Thyroid gland (tissue), 4 donors: Measurements from ENCODE around the gene RAD18. TPM values are rescaled to one million over a fixed set of nuclear protein-coding genes. Genes with fewer than 3 reads are reported as not detected.
A peak's percentile ranks its signal among the peaks of the same experiment; 100 is the strongest.

Source experiments
- DNase-seq, 2 donors: peaks; one replicate each; pipeline ENCODE4 v3.0.0-alpha.2; 2019
- H3K27ac ChIP-seq, 3 donors: fragments of 200-600 bp; sonication (generic); 1 replicate in 2 of 3; 2 replicates in 1 of 3; pipeline ENCODE4 v1.5.1; 2016 to 2019; ENCODE audit warnings: mild to moderate bottlenecking in 1 of 3, moderate library complexity in 1 of 3
- H3K27me3 ChIP-seq: fragments of 200-600 bp; sonication (generic); one replicate; pipeline ENCODE4 v1.5.1; 2019
- H3K36me3 ChIP-seq, 2 donors: fragments of 200-600 bp; sonication (generic); one replicate each; pipeline ENCODE4 v1.5.1; 2016 to 2019
- H3K4me1 ChIP-seq, 2 donors: fragments of 200-600 bp; sonication (generic); one replicate each; pipeline ENCODE4 v1.5.1; 2017 to 2019
- H3K4me3 ChIP-seq, 3 donors: fragments of 200-600 bp; sonication (generic); replicated peaks in 1 of 3; 1 replicate in 2 of 3; 2 replicates in 1 of 3; pipeline ENCODE4 v1.5.1; 2016; ENCODE audit warnings: mild to moderate bottlenecking in 1 of 3
- H3K9me3 ChIP-seq: fragments of 200-600 bp; sonication (generic); one replicate; pipeline ENCODE4 v1.5.1; 2017
- CTCF ChIP-seq, 6 experiments: fragments of 200-600 bp in 3 of 6; fragments of 450-650 bp in 3 of 6; sonication (generic) in 3 of 6; IDR thresholded peaks; one replicate each; pipeline ENCODE4 v1.5.1; 2016 to 2019; ENCODE audit warnings: antibody characterized with exemption in 6 of 6, mild to moderate bottlenecking in 2 of 6, inconsistent platforms in 1 of 6, moderate library complexity in 1 of 6
- POLR2A ChIP-seq, 2 donors: fragments of 450-650 bp; IDR thresholded peaks; one replicate each; pipeline ENCODE4 v1.6.1; 2017; ENCODE audit warnings: antibody characterized with exemption in 2 of 2, mild to moderate bottlenecking in 2 of 2, moderate library complexity in 1 of 2
- WGBS, 2 donors: methylation state at CpG; one replicate each; pipeline ENCODE4 v1.1.5; 2017; 5-methylcytosine and 5-hydroxymethylcytosine counted together
- intact Hi-C: fragments of 100-400 bp; cut with DNase I; formaldehyde crosslinking; loops from one replicate; pipeline ENCODE4 v1.15.1; 2023
- total RNA-seq, 4 donors: library from RNA; depleted of rRNA; stranded (reverse); fragments of >200 nt; gene quantifications; one replicate each; pipeline ENCODE4 v1.2.3, GENCODE V29; 2016

The RAD18 gene
- total RNA-seq, 4 donors from 2014 or later: 9.6 to 18.4 (median 10.5) TPM

GRCh38 chr3:9007213-9007612 lies 43.9 kb upstream of the RAD18 start:
- H3K4me1 ChIP-seq: no peaks in the 10 kb centered on the region

DNA sequence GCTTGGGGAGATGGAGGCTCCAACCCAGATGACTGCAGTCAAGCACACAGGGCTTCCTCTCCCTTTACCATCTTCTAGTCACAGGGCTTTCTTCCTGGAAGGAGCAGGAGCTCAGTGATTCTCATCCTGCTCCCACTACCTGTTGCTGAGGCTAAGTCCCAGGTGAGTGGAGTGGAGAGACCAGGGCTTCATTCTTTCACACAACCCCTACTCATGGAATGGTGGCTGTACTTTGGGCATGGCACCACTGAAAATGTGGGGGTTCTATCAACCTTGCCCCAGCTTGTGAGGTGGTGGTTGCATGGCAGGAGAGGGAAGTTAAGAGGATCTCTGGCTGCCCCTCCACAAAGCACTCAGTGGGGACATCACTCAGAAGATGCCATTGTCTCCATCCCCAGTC lies 36.8 kb upstream of the RAD18 start:
- intact Hi-C loops: no loop called here
- Histone ChIP-seq H3K4me1 (no peaks in the 10 kb centered on the region), H3K9me3 (no peaks in the 10 kb centered on the region), H3K27ac (no peak overlapping the region), H3K4me3 (no peak overlapping the region), H3K36me3 (no peaks in the 10 kb centered on the region), H3K27me3 (no peaks in the 10 kb centered on the region)
- TF ChIP-seq POLR2A (IDR thresholded peaks at IDR 0.05): no peak
- no peak for TF ChIP-seq CTCF (IDR thresholded peaks at IDR 0.05)
- DNase-seq: no peak

More at GRCh38 chr3:9007213-9007612, 43.9 kb upstream of the RAD18 start:
- Histone ChIP-seq H3K36me3 (no peaks in the 10 kb centered on the region), H3K27me3 (no peaks in the 10 kb centered on the region), H3K9me3 (no peaks in the 10 kb centered on the region), H3K27ac (no peak overlapping the region), H3K4me3 (no peak overlapping the region)
- TF ChIP-seq CTCF (IDR thresholded peaks at IDR 0.05): no peak
- TF ChIP-seq POLR2A (IDR thresholded peaks at IDR 0.05): no peak
- DNase-seq: no peak
- WGBS, 2 donors: 94 to 97% methylated on average over 2 of the region's 2 CpGs
- intact Hi-C loops: no loop called here

DNA sequence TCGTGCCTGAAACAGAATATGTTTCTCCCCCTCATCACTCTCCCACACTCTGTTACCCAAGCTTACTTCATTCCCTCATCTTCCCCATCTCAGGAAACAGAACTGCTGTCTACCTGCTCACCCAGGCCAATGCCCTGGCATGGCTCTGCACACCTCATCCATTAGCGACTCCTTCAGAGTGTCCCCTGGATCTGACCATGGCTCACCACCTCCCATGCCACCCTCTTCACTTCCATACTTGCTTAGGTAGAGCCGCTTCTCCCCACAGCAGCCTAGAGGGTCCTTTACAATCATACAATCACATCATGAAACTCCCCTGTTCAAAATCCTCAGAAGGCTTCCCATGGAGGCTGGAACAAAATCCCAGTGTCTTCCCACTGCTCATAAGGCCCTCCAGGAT lies 33.9 kb upstream of the RAD18 start:
- Histone ChIP-seq H3K36me3 (no peaks in the 10 kb centered on the region), H3K9me3 (no peaks in the 10 kb centered on the region), H3K27ac (no peak overlapping the region), H3K27me3 (no peaks in the 10 kb centered on the region), H3K4me1 (no peaks in the 10 kb centered on the region), H3K4me3 (no peak overlapping the region)
- intact Hi-C loops: no loop called here
- TF ChIP-seq POLR2A (IDR thresholded peaks at IDR 0.05) (no peak), CTCF (IDR thresholded peaks at IDR 0.05) (no peak)
- DNase-seq: no peak
- 78 to 80% methylated on average over 3 of the region's 3 CpGs for WGBS, 2 donors

DNA sequence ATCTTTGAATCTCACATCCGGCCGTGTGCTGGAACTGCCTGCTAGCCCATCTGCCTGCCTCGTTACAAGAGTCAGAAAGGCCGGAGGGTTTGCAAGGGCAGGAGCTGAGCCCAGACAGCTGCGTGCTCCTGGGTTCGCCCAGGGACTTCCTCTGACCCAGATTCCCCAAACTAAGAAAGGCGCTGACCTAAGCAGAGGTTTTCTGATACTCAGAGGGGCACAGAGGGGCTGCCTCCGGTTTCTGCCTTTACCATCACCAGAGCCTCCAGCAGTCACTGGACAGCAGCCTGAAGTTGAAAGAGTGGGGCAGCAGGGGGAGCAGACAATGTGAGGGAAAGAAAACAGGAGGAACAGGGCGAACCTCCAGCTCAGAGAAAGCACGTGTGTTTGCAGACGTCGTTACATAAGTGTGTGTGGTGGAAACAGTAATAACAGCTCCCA lies 33.4 kb upstream of the RAD18 start:
- Histone ChIP-seq H3K27ac (no peak overlapping the region), H3K4me3 (no peak overlapping the region), H3K4me1 (no peaks in the 10 kb centered on the region), H3K9me3 (no peaks in the 10 kb centered on the region), H3K27me3 (no peaks in the 10 kb centered on the region), H3K36me3 (no peaks in the 10 kb centered on the region)
- TF ChIP-seq POLR2A (IDR thresholded peaks at IDR 0.05): no peak
- TF ChIP-seq CTCF (IDR thresholded peaks at IDR 0.05): peak in 1 of 6 experiments; percentile 11
- 54 to 59% methylated on average over 12 of the region's 12 CpGs for WGBS, 2 donors
- no peak for DNase-seq
- intact Hi-C loops: no loop called here

- Histone ChIP-seq H3K36me3 (no peaks in the 10 kb centered on the region), H3K4me3 (no peak overlapping the region), H3K27me3 (no peaks in the 10 kb centered on the region), H3K4me1 (no peaks in the 10 kb centered on the region), H3K9me3 (no peaks in the 10 kb centered on the region), H3K27ac (no peak overlapping the region)
- intact Hi-C loops: no loop called here
- 85 to 91% methylated on average over 2 of the region's 2 CpGs for WGBS, 2 donors
- DNase-seq: no peak
- TF ChIP-seq POLR2A (IDR thresholded peaks at IDR 0.05) (no peak), CTCF (IDR thresholded peaks at IDR 0.05) (no peak)
Observed at GRCh38 chr3:8996216-8996615, 32.9 kb upstream of the RAD18 start.
